Neutrophil (primary cell): Measurements from ENCODE around the gene ATAT1.

Experiments
- H3K27ac ChIP-seq: fragments of 200-600 bp; sonication (generic); 2 replicates; pipeline ENCODE4 v1.5.1; 2016; ENCODE audit warnings: mild to moderate bottlenecking, moderate library complexity
- H3K27me3 ChIP-seq: fragments of 200-600 bp; sonication (generic); 2 replicates; pipeline ENCODE4 v1.6.0; 2016; ENCODE audit warnings: mild to moderate bottlenecking
- H3K36me3 ChIP-seq: fragments of 200-600 bp; sonication (generic); 2 replicates; pipeline ENCODE4 v1.5.1; 2017
- H3K4me1 ChIP-seq, 2 experiments: fragments of 200-600 bp in 1 of 2; sonication (generic) in 1 of 2; 1 replicate in 1 of 2; 2 replicates in 1 of 2; pipeline versions ENCODE4 v1.5.1 to v1.6.1; 2013 to 2016; ENCODE audit warnings: low read depth in 1 of 2, low read length in 1 of 2, mild to moderate bottlenecking in 1 of 2, moderate library complexity in 1 of 2; ENCODE audit not compliant: control insufficient read depth in 1 of 2, insufficient read depth in 1 of 2
- H3K4me3 ChIP-seq, 2 experiments: fragments of 200-600 bp in 1 of 2; sonication (generic) in 1 of 2; 1 replicate in 1 of 2; 2 replicates in 1 of 2; pipeline ENCODE4 v1.5.1; 2013 to 2016; ENCODE audit warnings: low read depth in 1 of 2, low read length in 1 of 2, mild to moderate bottlenecking in 1 of 2, moderate library complexity in 1 of 2
- H3K9me3 ChIP-seq: fragments of 200-600 bp; sonication (generic); 2 replicates; pipeline ENCODE4 v1.5.1; 2016
- CTCF ChIP-seq: fragments of 200-600 bp; sonication (generic); IDR thresholded peaks from 2 replicates; pipeline ENCODE4 v1.5.1; 2016; ENCODE audit warnings: antibody characterized with exemption

The ATAT1 gene

DNA sequence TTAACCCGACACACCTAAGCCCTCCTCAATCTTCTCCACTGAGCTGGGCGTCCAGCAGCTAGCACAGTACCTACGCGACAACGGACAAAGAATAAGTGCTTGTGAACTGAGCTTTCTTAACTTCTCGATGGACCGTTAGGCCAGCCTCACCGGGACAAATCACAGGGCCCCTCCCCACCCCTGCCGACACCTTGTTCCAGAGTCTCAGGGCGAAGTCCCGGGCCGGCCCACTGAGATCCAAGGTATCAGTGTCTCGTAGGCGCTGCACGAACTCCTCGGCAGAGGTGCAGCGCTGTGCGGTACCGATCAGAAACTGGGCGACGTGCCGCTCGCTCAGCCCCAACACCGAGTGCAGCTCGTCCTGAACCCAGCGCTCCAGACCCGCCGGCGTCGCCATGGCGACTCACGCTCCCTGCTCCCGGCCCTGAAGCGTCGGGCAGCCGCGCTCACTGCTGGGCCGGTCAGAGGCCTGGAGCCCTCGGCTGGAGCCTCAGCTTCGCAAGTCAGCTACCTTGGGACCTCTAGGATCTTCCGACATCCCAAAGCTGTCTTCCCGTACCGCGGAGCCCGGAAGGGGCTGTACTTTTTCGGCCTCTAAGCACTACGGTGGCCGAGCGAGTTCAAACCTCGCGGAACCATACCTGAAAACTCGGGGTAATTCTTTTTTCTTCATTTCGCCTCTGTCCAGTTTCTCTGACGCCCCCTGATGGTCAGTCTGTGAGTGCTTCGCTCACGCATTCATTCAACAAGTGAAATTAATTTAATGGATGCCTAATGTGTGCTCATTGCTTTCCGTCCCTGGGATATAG is 46.0 kb downstream of the ATAT1 start, which contains the start of gene DHX16:
TSS of gene DHX16 (minus strand) at position 562 of the 809 bp plus-strand sequence. CDS start at position 397, 165 bp downstream.
- H3K36me3 ChIP-seq: peaks cover 47% of the 10 kb centered on the region
- H3K27me3 ChIP-seq: no peaks in the 10 kb centered on the region
- TF ChIP-seq CTCF: peak; percentile 85
- peaks cover 25 to 26% of the 10 kb centered on the region in 2 experiments for H3K4me1 ChIP-seq
- H3K27ac ChIP-seq: peak within 1 kb of the TSS; percentile 87
- H3K4me3 ChIP-seq: peak within 1 kb of the TSS; percentile 84 to 98
- H3K9me3 ChIP-seq: no peaks in the 10 kb centered on the region

- Histone ChIP-seq H3K27ac (peak overlapping the region; percentile 52), H3K36me3 (peaks cover 61% of the 10 kb centered on the region), H3K9me3 (no peaks in the 10 kb centered on the region), H3K4me3 (no peak overlapping the region), H3K27me3 (no peaks in the 10 kb centered on the region), H3K4me1 (peaks cover 45 to 49% of the 10 kb centered on the region in 2 experiments)
- no peak for TF ChIP-seq CTCF
Observed at GRCh38 chr6:30676660-30677285, 50.1 kb downstream of the ATAT1 start.

- peaks cover 37 to 53% of the 10 kb centered on the region in 2 experiments for H3K4me1 ChIP-seq
- H3K36me3 ChIP-seq: peaks cover 67% of the 10 kb centered on the region
- TF ChIP-seq CTCF: peak; percentile 92
- no peaks in the 10 kb centered on the region for H3K27me3 ChIP-seq
- H3K27ac ChIP-seq: peak overlapping the region; percentile 95
- peak overlapping the region; percentile 95 to 100 for H3K4me3 ChIP-seq
- no peaks in the 10 kb centered on the region for H3K9me3 ChIP-seq
Observed at GRCh38 chr6:30678964-30679726, 52.5 kb downstream of the ATAT1 start.

DNA sequence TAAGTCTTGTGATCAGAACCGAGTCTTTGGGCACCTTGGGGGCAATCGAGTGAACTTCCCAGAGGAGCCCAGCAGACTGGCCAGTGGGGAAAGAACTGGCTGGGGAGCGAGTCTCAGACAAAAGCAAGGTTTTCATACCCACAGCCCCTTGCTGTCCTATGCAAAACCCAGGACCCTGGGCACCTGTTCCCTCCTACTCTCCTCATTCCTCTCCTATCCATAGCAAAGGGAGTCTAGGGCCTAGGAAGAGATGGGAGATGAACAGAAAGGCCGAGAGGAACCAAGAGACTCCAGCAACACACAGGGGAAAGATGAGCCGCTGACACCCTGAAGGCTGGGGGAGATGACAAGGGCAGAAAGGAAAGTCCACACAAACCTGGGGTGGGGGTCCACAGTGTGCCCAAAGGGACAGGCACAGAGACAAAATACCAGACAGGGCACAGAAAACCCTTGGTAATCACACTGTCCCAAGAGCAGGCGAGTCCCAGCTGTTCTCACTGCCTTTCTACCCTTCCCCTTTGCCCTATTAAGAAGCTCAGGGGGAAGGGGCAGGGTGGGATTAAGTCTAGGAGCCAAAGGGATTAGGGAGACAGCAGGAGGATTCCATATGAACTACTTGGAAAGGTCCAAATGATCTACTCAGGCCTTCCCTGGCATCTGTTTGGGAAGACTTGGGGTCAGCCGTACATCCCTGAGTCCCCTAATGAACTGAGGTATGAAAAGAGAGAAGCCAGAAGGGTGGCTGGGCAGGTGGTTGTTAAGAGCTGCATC is 53.3 kb downstream of the ATAT1 start:
- peak overlapping the region; percentile 95 to 100 for H3K4me3 ChIP-seq
- no peaks in the 10 kb centered on the region for H3K9me3 ChIP-seq
- peaks cover 37 to 55% of the 10 kb centered on the region in 2 experiments for H3K4me1 ChIP-seq
- peak overlapping the region; percentile 95 for H3K27ac ChIP-seq
- H3K27me3 ChIP-seq: no peaks in the 10 kb centered on the region
- H3K36me3 ChIP-seq: peaks cover 67% of the 10 kb centered on the region
- TF ChIP-seq CTCF: no peak

GRCh38 chr6:30681766-30682142 is 55.1 kb downstream of the ATAT1 start:
- Histone ChIP-seq H3K4me3 (peak overlapping the region; percentile 95 to 100), H3K27ac (peak overlapping the region; percentile 95), H3K9me3 (no peaks in the 10 kb centered on the region), H3K27me3 (no peaks in the 10 kb centered on the region), H3K36me3 (peaks cover 55% of the 10 kb centered on the region), H3K4me1 (peaks cover 37 to 65% of the 10 kb centered on the region in 2 experiments)
- TF ChIP-seq CTCF: no peak
